Measurements from ENCODE around the gene CLCN7.
A peak's percentile ranks its signal among the peaks of the same experiment; 100 is the strongest.

The CLCN7 gene

DNA sequence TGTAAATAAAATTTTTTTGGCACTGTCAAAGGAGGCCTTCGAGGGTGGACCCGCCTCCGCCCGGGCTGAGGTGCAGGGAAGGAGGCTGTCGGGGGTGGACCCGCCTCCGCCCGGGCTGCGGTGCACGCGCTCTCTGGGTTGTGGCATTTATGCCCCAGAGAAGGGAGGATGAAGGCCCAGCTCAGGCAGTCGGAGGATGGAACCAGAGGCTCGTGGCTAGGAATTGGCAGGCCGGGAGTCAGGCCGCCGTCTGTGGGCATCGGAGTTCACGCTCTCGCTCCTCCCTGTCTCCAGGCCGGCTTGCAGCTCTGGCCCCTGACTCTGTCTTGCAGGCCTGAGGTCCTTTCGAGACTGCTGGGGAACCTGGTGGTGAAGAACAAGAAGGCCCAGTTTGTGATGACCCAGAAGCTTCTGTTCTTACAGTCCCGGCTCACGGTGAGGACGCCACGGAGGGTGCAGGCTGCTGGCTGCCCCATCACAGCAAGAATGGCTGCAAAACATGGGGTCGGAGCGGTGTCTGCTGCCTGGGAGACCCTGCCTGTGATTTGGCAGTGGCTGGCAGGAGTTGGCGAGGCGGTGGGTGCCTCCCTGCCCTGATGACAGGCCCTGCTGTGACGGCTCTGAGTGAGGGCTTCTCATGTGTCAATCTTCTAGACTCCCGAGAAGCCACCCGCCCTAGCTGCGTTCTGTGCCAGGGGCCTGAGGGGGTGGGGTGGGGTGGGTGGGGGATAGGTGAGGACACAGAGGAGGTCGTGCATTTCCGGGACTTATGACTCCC, 24.3 kb upstream of the CLCN7 start:
- H3K36me3 ChIP-seq (ENCODE audit: control insufficient read depth, insufficient read depth, low read length), result peaks cover 41% of the 10 kb centered on the region
- peaks cover 2% of the 10 kb centered on the region for H3K4me1 ChIP-seq (ENCODE audit: control insufficient read depth, insufficient read depth, low read length)
- H3K4me3 ChIP-seq (ENCODE audit: low read length), result no peak overlapping the region

DNA sequence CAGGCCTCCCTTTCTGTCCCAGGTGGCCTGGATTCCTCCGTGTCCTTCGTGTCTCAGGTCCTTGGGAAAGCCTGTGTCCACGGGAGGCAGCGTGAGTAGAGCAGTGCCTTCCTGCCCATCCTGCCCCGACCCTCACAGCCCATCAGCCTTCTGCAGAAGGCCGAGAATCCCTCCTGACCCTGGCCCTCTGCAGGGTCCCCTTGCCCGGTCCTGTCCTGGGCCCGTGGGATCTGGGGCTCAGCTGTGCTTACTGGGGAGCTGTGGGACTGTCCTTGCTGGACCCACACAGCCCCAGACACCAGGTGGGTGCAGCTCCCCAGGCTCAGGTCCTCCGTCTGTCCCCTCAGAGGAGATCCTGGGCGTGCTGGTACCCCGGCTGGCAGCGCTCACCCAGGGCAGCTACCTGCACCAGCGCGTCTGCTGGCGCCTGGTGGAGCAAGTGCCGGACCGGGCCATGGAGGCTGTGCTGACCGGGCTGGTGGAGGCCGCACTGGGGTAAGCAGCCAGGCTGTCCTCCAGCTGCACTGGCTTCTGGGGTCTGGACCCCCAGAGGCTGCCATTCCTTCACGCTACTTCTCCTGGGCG, 22.3 kb upstream of the CLCN7 start:
- H3K27me3 ChIP-seq (ENCODE audit: control insufficient read depth, insufficient read depth, low read length), result no peaks in the 10 kb centered on the region
- no peak overlapping the region for H3K4me3 ChIP-seq (ENCODE audit: low read length)
- H3K27ac ChIP-seq (ENCODE audit: low read depth, low read length), result no peak overlapping the region
- H3K4me1 ChIP-seq (ENCODE audit: control insufficient read depth, insufficient read depth, low read length), result peaks cover 12% of the 10 kb centered on the region
- H3K9ac ChIP-seq (ENCODE audit: low read length), result no peak overlapping the region
- H3K36me3 ChIP-seq (ENCODE audit: control insufficient read depth, insufficient read depth, low read length), result peaks cover 28% of the 10 kb centered on the region

More for the DNA sequence above, 24.3 kb upstream of the CLCN7 start:
- Histone ChIP-seq H3K27ac (ENCODE audit: low read depth, low read length) (no peak overlapping the region), H3K9ac (ENCODE audit: low read length) (no peak overlapping the region), H3K27me3 (ENCODE audit: control insufficient read depth, insufficient read depth, low read length) (no peaks in the 10 kb centered on the region)

DNA sequence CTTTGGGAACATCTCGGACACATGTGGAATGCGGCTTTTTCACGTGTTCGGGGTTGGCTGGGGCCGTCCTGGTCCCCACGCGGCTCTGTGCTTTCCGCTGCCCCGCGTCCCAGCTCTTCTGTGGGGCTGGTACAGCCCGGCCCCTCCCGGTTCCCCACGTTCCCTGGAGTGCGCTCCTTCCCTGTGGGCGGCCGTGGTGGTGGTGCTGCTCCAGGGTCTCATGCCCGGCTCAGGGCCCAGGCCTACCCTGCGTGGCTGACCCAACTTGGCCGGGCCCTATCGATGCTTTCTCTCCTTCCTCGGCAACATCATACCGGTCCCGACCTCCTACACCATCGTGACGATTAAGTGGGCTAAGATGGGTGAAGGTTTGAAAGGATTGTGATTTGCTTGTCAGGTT, 21.6 kb upstream of the CLCN7 start:
- peaks cover 12% of the 10 kb centered on the region for H3K4me1 ChIP-seq (ENCODE audit: control insufficient read depth, insufficient read depth, low read length)
- H3K4me3 ChIP-seq (ENCODE audit: low read length), result no peak overlapping the region
- no peaks in the 10 kb centered on the region for H3K27me3 ChIP-seq (ENCODE audit: control insufficient read depth, insufficient read depth, low read length)
- H3K27ac ChIP-seq (ENCODE audit: low read depth, low read length), result no peak overlapping the region
- peaks cover 22% of the 10 kb centered on the region for H3K36me3 ChIP-seq (ENCODE audit: control insufficient read depth, insufficient read depth, low read length)
- no peak overlapping the region for H3K9ac ChIP-seq (ENCODE audit: low read length)

DNA sequence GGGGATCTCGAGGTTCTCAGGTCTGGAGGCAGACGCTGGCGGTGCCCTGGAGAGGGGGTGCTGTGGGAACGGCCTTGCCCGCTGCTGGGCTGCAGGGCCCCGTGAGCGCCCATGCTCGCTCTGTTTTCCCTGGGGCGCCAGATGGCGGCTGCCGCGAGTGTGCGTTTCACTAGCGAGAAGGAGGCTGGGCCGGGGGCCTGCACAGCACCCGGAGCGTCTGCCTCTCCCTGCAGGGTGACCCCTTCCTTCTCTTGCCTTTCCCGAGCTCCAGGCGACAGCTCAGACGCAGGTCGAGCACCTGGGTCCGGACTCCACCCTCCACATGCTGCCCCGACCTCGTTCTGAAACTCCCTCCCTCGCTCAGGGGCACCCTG, 21.0 kb upstream of the CLCN7 start:
- Histone ChIP-seq H3K27ac (ENCODE audit: low read depth, low read length) (no peak overlapping the region), H3K9ac (ENCODE audit: low read length) (no peak overlapping the region), H3K36me3 (ENCODE audit: control insufficient read depth, insufficient read depth, low read length) (peaks cover 18% of the 10 kb centered on the region), H3K4me1 (ENCODE audit: control insufficient read depth, insufficient read depth, low read length) (peaks cover 12% of the 10 kb centered on the region), H3K27me3 (ENCODE audit: control insufficient read depth, insufficient read depth, low read length) (no peaks in the 10 kb centered on the region), H3K4me3 (ENCODE audit: low read length) (no peak overlapping the region)

DNA sequence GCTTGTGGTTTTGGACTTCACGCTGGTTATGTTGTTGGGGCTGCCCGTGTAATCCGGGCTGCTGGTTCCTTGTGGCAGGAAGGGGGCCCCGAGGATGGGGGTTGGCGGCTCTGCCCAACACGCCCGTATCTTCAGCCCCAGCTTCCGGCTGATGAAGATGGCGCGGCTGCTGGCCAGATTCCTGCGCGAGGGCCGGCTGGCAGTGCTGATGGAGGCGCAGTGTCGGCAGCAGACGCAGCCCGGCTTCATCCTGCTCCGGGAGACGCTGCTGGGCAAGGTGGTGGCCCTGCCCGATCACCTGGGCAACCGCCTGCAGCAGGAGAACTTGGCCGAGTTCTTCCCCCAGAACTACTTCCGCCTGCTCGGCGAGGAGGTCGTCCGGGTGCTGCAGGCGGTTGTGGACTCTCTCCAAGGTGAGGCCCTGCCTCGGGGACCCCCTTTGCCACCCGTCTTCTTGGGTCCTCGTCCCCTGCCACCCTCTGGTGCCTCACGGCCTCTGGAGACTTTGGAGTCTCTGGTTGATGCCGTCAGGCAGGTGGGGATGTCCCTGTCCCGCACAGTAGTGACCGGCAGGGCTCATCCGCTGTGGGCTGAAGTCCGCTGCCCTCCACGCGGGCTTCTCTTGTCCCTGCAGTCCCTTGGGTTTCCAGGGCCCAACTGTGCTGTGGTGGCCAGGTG, 20.5 kb upstream of the CLCN7 start:
- H3K27ac ChIP-seq (ENCODE audit: low read depth, low read length), result no peak overlapping the region
- H3K4me1 ChIP-seq (ENCODE audit: control insufficient read depth, insufficient read depth, low read length), result peaks cover 12% of the 10 kb centered on the region
- no peak overlapping the region for H3K4me3 ChIP-seq (ENCODE audit: low read length)
- H3K36me3 ChIP-seq (ENCODE audit: control insufficient read depth, insufficient read depth, low read length), result peaks cover 18% of the 10 kb centered on the region
- H3K27me3 ChIP-seq (ENCODE audit: control insufficient read depth, insufficient read depth, low read length), result no peaks in the 10 kb centered on the region
- H3K9ac ChIP-seq (ENCODE audit: low read length), result no peak overlapping the region

DNA sequence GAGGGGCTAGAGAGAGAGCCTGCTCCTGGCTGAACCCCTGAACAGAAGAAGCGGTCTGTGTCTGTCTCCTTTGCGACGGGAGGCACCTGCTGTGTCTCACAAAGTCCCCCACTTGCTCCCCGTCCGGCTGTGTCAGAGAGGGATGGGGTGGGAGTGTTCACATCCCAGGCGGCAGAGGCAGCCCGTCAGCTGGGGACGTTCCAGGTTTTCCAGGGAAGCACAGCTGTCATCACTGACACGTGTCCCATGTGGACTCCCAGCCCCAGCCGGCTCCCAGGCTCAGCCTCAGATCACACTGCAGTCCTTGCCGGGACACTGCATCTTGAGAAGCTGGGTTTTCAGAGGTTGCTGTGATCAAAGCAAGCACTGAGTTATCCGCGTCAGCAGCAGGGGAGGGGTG, 19.9 kb upstream of the CLCN7 start:
- Histone ChIP-seq H3K27me3 (ENCODE audit: control insufficient read depth, insufficient read depth, low read length) (no peaks in the 10 kb centered on the region), H3K4me1 (ENCODE audit: control insufficient read depth, insufficient read depth, low read length) (peaks cover 12% of the 10 kb centered on the region), H3K9ac (ENCODE audit: low read length) (no peak overlapping the region), H3K36me3 (ENCODE audit: control insufficient read depth, insufficient read depth, low read length) (peaks cover 18% of the 10 kb centered on the region), H3K27ac (ENCODE audit: low read depth, low read length) (no peak overlapping the region), H3K4me3 (ENCODE audit: low read length) (no peak overlapping the region)

DNA sequence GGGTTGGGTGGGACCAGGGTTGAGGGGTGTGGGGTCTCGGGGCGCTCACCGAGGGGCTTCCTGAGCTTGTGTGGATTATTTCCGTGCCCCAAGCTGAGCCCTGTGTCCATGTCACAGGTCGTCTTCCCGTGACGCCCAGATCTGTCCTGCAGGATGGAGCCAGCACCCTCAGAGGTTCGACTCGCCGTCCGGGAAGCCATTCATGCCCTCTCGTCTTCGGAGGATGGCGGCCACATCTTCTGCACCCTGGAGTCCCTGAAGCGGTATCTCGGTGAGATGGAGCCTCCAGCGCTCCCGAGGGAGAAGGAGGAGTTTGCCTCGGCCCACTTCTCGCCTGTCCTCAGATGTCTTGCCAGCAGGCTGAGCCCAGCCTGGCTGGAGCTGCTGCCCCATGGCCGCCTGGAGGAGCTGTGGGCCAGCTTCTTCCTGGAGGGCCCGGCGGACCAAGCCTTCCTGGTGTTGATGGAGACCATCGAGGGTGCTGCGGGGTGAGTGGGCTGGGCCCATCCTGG, 19.4 kb upstream of the CLCN7 start:
- Histone ChIP-seq H3K4me1 (ENCODE audit: control insufficient read depth, insufficient read depth, low read length) (peaks cover 12% of the 10 kb centered on the region), H3K9ac (ENCODE audit: low read length) (no peak overlapping the region), H3K27ac (ENCODE audit: low read depth, low read length) (no peak overlapping the region), H3K36me3 (ENCODE audit: control insufficient read depth, insufficient read depth, low read length) (peaks cover 17% of the 10 kb centered on the region), H3K4me3 (ENCODE audit: low read length) (peak overlapping the region; percentile 88), H3K27me3 (ENCODE audit: control insufficient read depth, insufficient read depth, low read length) (no peaks in the 10 kb centered on the region)

DNA sequence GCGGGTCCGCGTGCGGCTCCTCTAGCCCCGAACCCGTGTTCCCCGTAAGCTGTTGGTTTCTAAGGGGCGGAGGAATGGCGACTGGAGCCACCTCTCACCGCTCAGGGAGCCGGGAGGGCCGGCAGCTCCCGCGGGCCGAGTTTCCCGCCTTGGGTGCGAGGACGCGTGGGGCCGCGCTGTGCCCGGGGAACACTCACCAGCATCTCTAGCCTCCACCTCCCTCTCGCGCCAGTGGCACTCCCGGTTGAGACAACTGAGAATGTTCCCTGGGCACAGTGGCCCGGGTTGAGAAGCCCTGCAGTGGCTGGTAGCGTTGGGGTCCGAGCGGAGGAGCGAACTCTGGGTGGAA, 18.9 kb upstream of the CLCN7 start:
- Histone ChIP-seq H3K4me3 (ENCODE audit: low read length) (peak overlapping the region; percentile 88), H3K27ac (ENCODE audit: low read depth, low read length) (peak overlapping the region; percentile 95), H3K4me1 (ENCODE audit: control insufficient read depth, insufficient read depth, low read length) (peaks cover 12% of the 10 kb centered on the region), H3K27me3 (ENCODE audit: control insufficient read depth, insufficient read depth, low read length) (no peaks in the 10 kb centered on the region), H3K36me3 (ENCODE audit: control insufficient read depth, insufficient read depth, low read length) (peaks cover 15% of the 10 kb centered on the region), H3K9ac (ENCODE audit: low read length) (peak overlapping the region; percentile 56)

DNA sequence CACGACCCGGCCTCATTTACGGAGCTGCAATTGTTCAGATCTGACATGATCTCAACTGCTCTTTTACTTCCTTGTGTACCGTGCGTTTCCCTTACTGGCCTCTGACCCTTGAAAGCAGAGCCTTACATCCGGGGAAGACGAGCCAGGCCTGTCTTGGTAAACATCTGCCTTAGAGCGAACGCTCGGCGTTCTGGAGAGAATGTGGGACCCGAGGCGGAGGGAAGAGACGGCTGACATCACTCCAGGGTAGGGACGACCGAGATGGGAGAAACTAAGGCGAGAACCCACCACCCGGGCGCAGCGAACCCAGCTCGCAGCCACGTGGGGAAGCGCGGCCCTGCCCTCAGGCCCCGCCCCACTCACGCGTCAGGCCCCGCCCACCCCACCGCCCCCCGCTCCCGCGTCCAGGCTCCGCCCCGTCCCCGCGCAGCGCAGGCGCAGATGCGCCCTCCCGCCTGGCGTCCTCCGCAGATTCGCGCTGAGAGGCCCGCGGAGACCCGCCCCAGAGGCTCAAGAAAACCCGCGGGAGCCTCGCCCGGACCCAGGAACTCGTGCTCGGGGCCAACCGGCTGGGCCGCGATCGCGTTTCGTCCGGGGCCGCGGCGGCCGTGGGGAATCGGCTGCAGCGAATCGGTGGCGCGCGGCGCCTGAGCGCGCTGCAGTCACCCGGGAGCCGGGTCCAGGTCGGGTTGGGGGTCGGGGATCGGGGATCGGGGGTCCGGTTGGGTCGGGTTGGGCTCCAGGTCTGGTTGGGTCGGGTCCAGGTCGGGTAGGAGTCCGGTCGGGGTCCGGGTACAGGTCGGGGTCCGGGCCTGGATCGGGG, 18.3 kb upstream of the CLCN7 start, which contains the start of gene TELO2:
TELO2 (plus strand) TSS at position 438 of the 823 bp plus-strand sequence. CDS start 922 bp downstream, outside the sequence.
- H3K36me3 ChIP-seq (ENCODE audit: control insufficient read depth, insufficient read depth, low read length), result peaks cover 15% of the 10 kb centered on the region
- no peaks in the 10 kb centered on the region for H3K27me3 ChIP-seq (ENCODE audit: control insufficient read depth, insufficient read depth, low read length)
- H3K27ac ChIP-seq (ENCODE audit: low read depth, low read length), result peak within 1 kb of the TSS; percentile 95
- H3K4me3 ChIP-seq (ENCODE audit: low read length), result peak within 1 kb of the TSS; percentile 88
- H3K4me1 ChIP-seq (ENCODE audit: control insufficient read depth, insufficient read depth, low read length), result peaks cover 12% of the 10 kb centered on the region
- peak within 1 kb of the TSS; percentile 56 for H3K9ac ChIP-seq (ENCODE audit: low read length)

DNA sequence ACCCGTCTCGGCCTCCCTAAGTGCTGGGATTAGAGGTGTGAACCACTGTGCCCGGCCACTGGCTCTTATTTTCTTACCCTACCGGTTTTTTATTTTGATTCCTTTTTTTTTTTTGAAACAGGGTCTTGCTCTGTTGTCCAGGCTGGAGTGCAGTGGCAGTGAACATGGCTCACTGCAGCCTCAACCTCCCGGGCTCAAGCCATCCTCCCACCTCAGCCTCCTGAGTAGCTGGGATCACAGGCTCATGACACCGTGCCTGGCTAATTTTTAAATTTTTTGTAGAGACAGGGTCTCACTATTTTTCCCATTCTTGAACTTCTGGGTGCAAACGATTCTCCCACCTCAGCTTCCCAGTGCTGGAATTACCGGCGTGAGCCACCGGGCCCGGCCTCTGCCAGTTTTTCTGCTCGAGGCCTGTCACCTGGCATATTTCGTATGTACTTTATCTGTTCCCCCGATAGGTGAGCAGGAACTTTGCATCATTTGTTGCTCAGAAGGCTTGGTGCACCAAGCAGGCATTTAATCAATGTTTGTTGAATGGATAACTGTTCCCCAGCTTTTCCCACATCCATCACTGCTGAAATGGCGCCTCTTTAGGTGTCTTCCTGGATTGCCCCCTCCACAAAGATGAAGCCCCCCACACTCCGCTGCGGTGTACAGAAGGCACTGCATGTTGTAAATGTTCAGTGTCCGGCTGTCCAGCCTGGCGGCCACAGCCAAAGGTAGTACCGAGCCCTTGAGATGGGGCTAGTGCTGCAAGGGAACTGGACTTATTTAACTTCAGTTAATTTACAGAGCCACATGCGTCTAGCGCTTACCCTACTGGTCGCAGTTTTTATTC, 17.5 kb upstream of the CLCN7 start:
- Histone ChIP-seq H3K27ac (ENCODE audit: low read depth, low read length) (peak overlapping the region; percentile 95), H3K36me3 (ENCODE audit: control insufficient read depth, insufficient read depth, low read length) (peaks cover 11% of the 10 kb centered on the region), H3K4me3 (ENCODE audit: low read length) (peak overlapping the region; percentile 79), H3K4me1 (ENCODE audit: control insufficient read depth, insufficient read depth, low read length) (peaks cover 12% of the 10 kb centered on the region), H3K9ac (ENCODE audit: low read length) (peak overlapping the region; percentile 47), H3K27me3 (ENCODE audit: control insufficient read depth, insufficient read depth, low read length) (no peaks in the 10 kb centered on the region)

DNA sequence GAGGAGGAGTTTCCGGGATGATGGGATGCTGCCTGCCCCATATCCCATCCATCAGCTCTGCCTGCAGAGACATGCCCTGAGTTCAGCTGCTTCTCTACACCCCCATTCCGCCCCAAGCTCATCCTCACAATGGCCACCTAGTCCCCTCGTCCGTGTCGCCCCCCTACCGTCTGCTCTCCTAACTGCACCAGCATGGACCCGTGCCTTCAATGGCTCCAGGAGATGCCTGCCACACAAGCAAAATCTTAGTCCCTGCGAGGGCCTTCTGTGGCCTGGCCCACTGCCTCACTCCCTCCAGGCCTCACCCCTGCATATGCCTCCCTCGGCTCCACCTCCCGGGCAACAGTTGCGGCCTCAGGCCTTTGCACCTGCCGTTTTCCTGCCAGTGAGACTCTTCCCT, 16.5 kb upstream of the CLCN7 start:
- Histone ChIP-seq H3K36me3 (ENCODE audit: control insufficient read depth, insufficient read depth, low read length) (peaks cover 4% of the 10 kb centered on the region), H3K27ac (ENCODE audit: low read depth, low read length) (no peak overlapping the region), H3K4me1 (ENCODE audit: control insufficient read depth, insufficient read depth, low read length) (peaks cover 12% of the 10 kb centered on the region), H3K27me3 (ENCODE audit: control insufficient read depth, insufficient read depth, low read length) (no peaks in the 10 kb centered on the region), H3K9ac (ENCODE audit: low read length) (no peak overlapping the region), H3K4me3 (ENCODE audit: low read length) (no peak overlapping the region)

Measured in rectal smooth muscle tissue (tissue), 1 donor.